ENCODE data around the gene ZNF880.

DNA sequence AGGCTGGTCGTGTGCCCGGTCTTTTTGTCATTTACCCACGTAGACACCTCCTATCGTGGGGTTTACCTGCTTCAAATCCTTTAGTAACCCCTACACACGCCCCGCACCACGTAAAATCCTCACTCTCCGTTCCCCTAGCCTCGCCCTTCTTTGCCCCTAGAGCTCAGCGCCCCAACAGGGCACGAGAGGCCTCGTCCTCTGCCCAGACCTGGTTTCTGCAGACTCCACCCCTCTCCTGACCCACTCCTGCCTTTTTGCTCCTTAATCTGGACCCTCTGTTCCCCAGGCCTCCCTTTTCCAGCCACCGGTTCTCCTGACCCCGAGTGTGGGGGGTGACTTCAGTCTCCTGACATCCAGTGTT is 28.3 kb downstream of the ZNF880 start:
- TF ChIP-seq, protein P1, sequence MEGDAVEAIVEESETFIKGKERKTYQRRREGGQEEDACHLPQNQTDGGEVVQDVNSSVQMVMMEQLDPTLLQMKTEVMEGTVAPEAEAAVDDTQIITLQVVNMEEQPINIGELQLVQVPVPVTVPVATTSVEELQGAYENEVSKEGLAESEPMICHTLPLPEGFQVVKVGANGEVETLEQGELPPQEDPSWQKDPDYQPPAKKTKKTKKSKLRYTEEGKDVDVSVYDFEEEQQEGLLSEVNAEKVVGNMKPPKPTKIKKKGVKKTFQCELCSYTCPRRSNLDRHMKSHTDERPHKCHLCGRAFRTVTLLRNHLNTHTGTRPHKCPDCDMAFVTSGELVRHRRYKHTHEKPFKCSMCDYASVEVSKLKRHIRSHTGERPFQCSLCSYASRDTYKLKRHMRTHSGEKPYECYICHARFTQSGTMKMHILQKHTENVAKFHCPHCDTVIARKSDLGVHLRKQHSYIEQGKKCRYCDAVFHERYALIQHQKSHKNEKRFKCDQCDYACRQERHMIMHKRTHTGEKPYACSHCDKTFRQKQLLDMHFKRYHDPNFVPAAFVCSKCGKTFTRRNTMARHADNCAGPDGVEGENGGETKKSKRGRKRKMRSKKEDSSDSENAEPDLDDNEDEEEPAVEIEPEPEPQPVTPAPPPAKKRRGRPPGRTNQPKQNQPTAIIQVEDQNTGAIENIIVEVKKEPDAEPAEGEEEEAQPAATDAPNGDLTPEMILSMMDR (IDR thresholded peaks at IDR 0.05) = no peak
- TF ChIP-seq POLR2A (IDR thresholded peaks at IDR 0.05) = no peak
